ENCODE results near the gene NBAS.
"Not testable (repeated sequence)": the region's sequence is repeated elsewhere in the genome, so short reads cannot be mapped to it uniquely, and the experiment has no call there.

The NBAS gene

GRCh38 chr2:15412309-15412708 is 148.8 kb downstream of the NBAS start:
- DNase-seq (ENCODE audit: low spot score), result no peak

GRCh38 chr2:15410884-15411283 is 150.2 kb downstream of the NBAS start:
- no peak for DNase-seq (ENCODE audit: low spot score)

- no peak for DNase-seq (ENCODE audit: low spot score)
Observed at GRCh38 chr2:15408759-15409158, 152.4 kb downstream of the NBAS start.

GRCh38 chr2:15407666-15408065 is 153.5 kb downstream of the NBAS start:
- DNase-seq (ENCODE audit: low spot score), result no peak

GRCh38 chr2:15404511-15404910 is 156.6 kb downstream of the NBAS start:
- DNase-seq (ENCODE audit: low spot score), result not testable (repeated sequence)

GRCh38 chr2:15400240-15400826 is 160.8 kb downstream of the NBAS start:
- no peak for DNase-seq (ENCODE audit: low spot score)

- no peak for DNase-seq (ENCODE audit: low spot score)
Observed at GRCh38 chr2:15399241-15399640, 161.9 kb downstream of the NBAS start.

- no peak for DNase-seq (ENCODE audit: low spot score)
Observed at GRCh38 chr2:15391751-15392150, 169.4 kb downstream of the NBAS start.

GRCh38 chr2:15389895-15390294 is 171.2 kb downstream of the NBAS start:
- no peak for DNase-seq (ENCODE audit: low spot score)

GRCh38 chr2:15389326-15389700 is 171.8 kb downstream of the NBAS start:
- DNase-seq (ENCODE audit: low spot score), result no peak

- DNase-seq (ENCODE audit: low spot score), result no peak
Observed at GRCh38 chr2:15388406-15389325, 172.5 kb downstream of the NBAS start.

GRCh38 chr2:15385184-15385583 is 175.9 kb downstream of the NBAS start:
- no peak for DNase-seq (ENCODE audit: low spot score)

- no peak for DNase-seq (ENCODE audit: low spot score)
Observed at GRCh38 chr2:15383695-15384350, 177.3 kb downstream of the NBAS start.

GRCh38 chr2:15378148-15378908 is 182.8 kb downstream of the NBAS start:
- no peak for DNase-seq (ENCODE audit: low spot score)

GRCh38 chr2:15377202-15377601 is 183.9 kb downstream of the NBAS start:
- DNase-seq (ENCODE audit: low spot score), result no peak

- DNase-seq (ENCODE audit: low spot score), result no peak
Observed at GRCh38 chr2:15372019-15372418, 189.1 kb downstream of the NBAS start.

GRCh38 chr2:15369129-15369528 is 192.0 kb downstream of the NBAS start:
- DNase-seq (ENCODE audit: low spot score), result no peak

GRCh38 chr2:15367715-15368114 is 193.4 kb downstream of the NBAS start:
- no peak for DNase-seq (ENCODE audit: low spot score)

GRCh38 chr2:15367205-15367604 is 193.9 kb downstream of the NBAS start:
- DNase-seq (ENCODE audit: low spot score), result no peak

- DNase-seq (ENCODE audit: low spot score), result no peak
Observed at GRCh38 chr2:15365411-15365810, 195.7 kb downstream of the NBAS start.

- no peak for DNase-seq (ENCODE audit: low spot score)
Observed at GRCh38 chr2:15364561-15364960, 196.6 kb downstream of the NBAS start.

- DNase-seq (ENCODE audit: low spot score), result no peak
Observed at GRCh38 chr2:15363734-15364133, 197.4 kb downstream of the NBAS start.
